ENCODE data around the gene SYMPK.
"Not testable (repeated sequence)": the region's sequence is repeated elsewhere in the genome, so short reads cannot be mapped to it uniquely, and the experiment has no call there.

Gene SYMPK

GRCh38 chr19:45873219-45873772 is 10.3 kb upstream of the SYMPK start:
- Histone ChIP-seq H4K20me1 (ENCODE audit: insufficient read depth, low read length) (no peaks in the 10 kb centered on the region), H3K4me3 (ENCODE audit: low read length) (no peak overlapping the region), H3K79me2 (ENCODE audit: low read length) (no peaks in the 10 kb centered on the region), H3K4me2 (ENCODE audit: low read length) (no peak overlapping the region), H3K36me3 (replicated peaks; ENCODE audit: low read depth, low read length) (peaks cover 3% of the 10 kb centered on the region), H2AFZ (ENCODE audit: low read depth, low read length) (no peak overlapping the region), H3K4me1 (ENCODE audit: low read length) (peaks cover 20% of the 10 kb centered on the region), H3K9ac (ENCODE audit: low read length) (no peak overlapping the region), H3K27ac (ENCODE audit: low read length) (no peak overlapping the region), H3K27me3 (ENCODE audit: low read depth, low read length) (no peaks in the 10 kb centered on the region), H3K9me3 (ENCODE audit: insufficient read depth, low read length) (no peaks in the 10 kb centered on the region)
- TF ChIP-seq CTCF (IDR thresholded peaks at IDR 0.05; ENCODE audit: low read depth, low read length), result no peak
- no peak for TF ChIP-seq EZH2phosphoT487 (IDR thresholded peaks at IDR 0.05; ENCODE audit: low read depth)

- no peak overlapping the region for H3K27ac ChIP-seq (ENCODE audit: low read length)
These were observed 9.4 kb upstream of the SYMPK start for GRCh38 chr19:45872095-45872919.

GRCh38 chr19:45870798-45871197 is 7.9 kb upstream of the SYMPK start:
- H3K4me3 ChIP-seq (ENCODE audit: low read length), result no peak overlapping the region
- no peaks in the 10 kb centered on the region for H4K20me1 ChIP-seq (ENCODE audit: insufficient read depth, low read length)
- peaks cover 6% of the 10 kb centered on the region for H3K4me1 ChIP-seq (ENCODE audit: low read length)
- TF ChIP-seq CTCF (IDR thresholded peaks at IDR 0.05; ENCODE audit: low read depth, low read length) (no peak), EZH2phosphoT487 (IDR thresholded peaks at IDR 0.05; ENCODE audit: low read depth) (no peak)
- H3K9me3 ChIP-seq (ENCODE audit: insufficient read depth, low read length), result no peaks in the 10 kb centered on the region
- no peaks in the 10 kb centered on the region for H3K79me2 ChIP-seq (ENCODE audit: low read length)
- H3K4me2 ChIP-seq (ENCODE audit: low read length), result no peak overlapping the region
- H3K9ac ChIP-seq (ENCODE audit: low read length), result no peak overlapping the region
- H3K27me3 ChIP-seq (ENCODE audit: low read depth, low read length), result no peaks in the 10 kb centered on the region
- H2AFZ ChIP-seq (ENCODE audit: low read depth, low read length), result no peak overlapping the region
- H3K27ac ChIP-seq (ENCODE audit: low read length), result no peak overlapping the region
- H3K36me3 ChIP-seq (replicated peaks; ENCODE audit: low read depth, low read length), result peaks cover 3% of the 10 kb centered on the region

More at GRCh38 chr19:45872095-45872919, 9.4 kb upstream of the SYMPK start:
- TF ChIP-seq CTCF (IDR thresholded peaks at IDR 0.05; ENCODE audit: low read depth, low read length) (no peak), EZH2phosphoT487 (IDR thresholded peaks at IDR 0.05; ENCODE audit: low read depth) (no peak)
- Histone ChIP-seq H3K9ac (ENCODE audit: low read length) (no peak overlapping the region), H3K79me2 (ENCODE audit: low read length) (no peaks in the 10 kb centered on the region), H3K9me3 (ENCODE audit: insufficient read depth, low read length) (no peaks in the 10 kb centered on the region), H4K20me1 (ENCODE audit: insufficient read depth, low read length) (no peaks in the 10 kb centered on the region), H2AFZ (ENCODE audit: low read depth, low read length) (no peak overlapping the region), H3K36me3 (replicated peaks; ENCODE audit: low read depth, low read length) (peaks cover 3% of the 10 kb centered on the region), H3K4me3 (ENCODE audit: low read length) (no peak overlapping the region), H3K4me2 (ENCODE audit: low read length) (no peak overlapping the region), H3K27me3 (ENCODE audit: low read depth, low read length) (no peaks in the 10 kb centered on the region), H3K4me1 (ENCODE audit: low read length) (peaks cover 20% of the 10 kb centered on the region)

- H3K79me2 ChIP-seq (ENCODE audit: low read length); H3K36me3 ChIP-seq (replicated peaks; ENCODE audit: low read depth, low read length); H3K27ac ChIP-seq (ENCODE audit: low read length); H3K9ac ChIP-seq (ENCODE audit: low read length); H3K4me3 ChIP-seq (ENCODE audit: low read length); H3K27me3 ChIP-seq (ENCODE audit: low read depth, low read length); H3K9me3 ChIP-seq (ENCODE audit: insufficient read depth, low read length); H4K20me1 ChIP-seq (ENCODE audit: insufficient read depth, low read length); H2AFZ ChIP-seq (ENCODE audit: low read depth, low read length); H3K4me2 ChIP-seq (ENCODE audit: low read length): not testable (repeated sequence)
- H3K4me1 ChIP-seq (ENCODE audit: low read length), result peaks cover 13% of the 10 kb centered on the region
These were observed 4.3 kb upstream of the SYMPK start for GRCh38 chr19:45867241-45867640.
